K562 (cell line): Measurements from ENCODE around the gene TSC22D3. TPM values are rescaled to one million over a fixed set of nuclear protein-coding genes. Genes with fewer than 3 reads are reported as not detected.

Experiments used
- ATAC-seq: fragments of 200-7000 bp; cut with Tn5 transposase; 3 replicates; pipeline ENCODE4 v1.9.1; 2020; ENCODE audit warnings: moderate library complexity
- BruUV-seq: library from RNA; stranded (reverse); fragments of 400-500 nt; replicated peaks from 2 replicates; lab custom pipeline; 2021; lab: Mats Ljungman, UMichigan
- CTCF ChIA-PET: fragments of 300-600 bp; formaldehyde crosslinking; extraction: SDS; loops from one replicate; lab custom pipeline; 2021; ENCODE audit warnings: low intra/inter-chr PET ratio; lab: Yijun Ruan, JAX
- POLR2A ChIA-PET: fragments of 300-600, 350-650 bp; sonication (Branson Sonifier 250); formaldehyde crosslinking; extraction: SDS; loops from one replicate; lab custom pipeline; 2021; ENCODE audit warnings: antibody characterized with exemption, inconsistent platforms; lab: Yijun Ruan, JAX
- DNase-seq, 4 experiments: peaks; one replicate each; pipeline versions ENCODE4 v3.0.0 to v3.0.0-alpha.2; 2011 to 2018; ENCODE audit warnings: low spot score in 3 of 4, mixed read lengths in 3 of 4; ENCODE audit errors: extremely low read depth in 1 of 4
- FAIRE-seq: peaks from 2 replicates; lab custom pipeline; 2011; peaks lifted over from hg19 to GRCh38; lab: Jason Lieb, UNC
- H2AFZ ChIP-seq: 2 replicates; pipeline ENCODE4 v1.6.0; 2011; ENCODE audit warnings: low read depth, low read length, control low read depth, inconsistent platforms
- H3K27ac ChIP-seq: fragments of 200-600 bp; 3 replicates; pipeline ENCODE4 v1.8.0; 2011; ENCODE audit warnings: low read depth, mild to moderate bottlenecking, control low read depth, inconsistent platforms, low read length, moderate library complexity, mixed read lengths; ENCODE audit errors: extremely low read depth
- H3K27me3 ChIP-seq, 2 experiments: fragments of 300-600 bp in 1 of 2; 2 replicates in 1 of 2; 3 replicates in 1 of 2; pipeline versions ENCODE4 v1.6.0 to v1.8.0; 2011; ENCODE audit warnings: inconsistent platforms in 2 of 2, low read length in 2 of 2, mild to moderate bottlenecking in 1 of 2, mixed read lengths in 1 of 2, moderate library complexity in 1 of 2; ENCODE audit not compliant: control insufficient read depth in 2 of 2, insufficient read depth in 2 of 2
- H3K36me3 ChIP-seq: fragments of 300-600 bp; 3 replicates; pipeline ENCODE4 v1.8.0; 2011; ENCODE audit warnings: mild to moderate bottlenecking, low read length, inconsistent platforms; ENCODE audit not compliant: control insufficient read depth, insufficient read depth
- H3K4me1 ChIP-seq, 2 experiments: fragments of 200-600 bp in 1 of 2; replicated peaks in 1 of 2; 2 replicates in 1 of 2; 3 replicates in 1 of 2; pipeline versions ENCODE4 v1.5.1 to v1.8.0; 2011; ENCODE audit warnings: inconsistent platforms in 2 of 2, low read length in 2 of 2, mild to moderate bottlenecking in 1 of 2, mixed read lengths in 1 of 2, moderate library complexity in 1 of 2; ENCODE audit not compliant: control insufficient read depth in 2 of 2, insufficient read depth in 2 of 2
- H3K4me2 ChIP-seq: 2 replicates; pipeline ENCODE4 v1.6.1; 2011; ENCODE audit warnings: low read length, control low read depth, inconsistent platforms, mixed read lengths; ENCODE audit not compliant: insufficient read depth
- H3K4me3 ChIP-seq: fragments of 200-600 bp; sonication (generic), shearing (Covaris generic); 2 replicates; pipeline ENCODE4 v1.5.1; 2016; ENCODE audit warnings: control low read depth, inconsistent platforms
- H3K79me2 ChIP-seq: fragments of 200-600 bp; 3 replicates; pipeline ENCODE4 v1.8.0; 2011; ENCODE audit warnings: low read length, inconsistent platforms; ENCODE audit not compliant: control insufficient read depth, insufficient read depth
- H3K9ac ChIP-seq, 2 experiments: 2 replicates each; pipeline versions ENCODE4 v1.6.0 to v1.6.1; 2011; ENCODE audit warnings: low read depth in 2 of 2, low read length in 2 of 2, control low read depth in 1 of 2, inconsistent platforms in 1 of 2, mild to moderate bottlenecking in 1 of 2, mixed read lengths in 1 of 2; ENCODE audit not compliant: insufficient read depth in 1 of 2
- H3K9me1 ChIP-seq: one replicate; pipeline ENCODE4 v1.6.0; 2011; ENCODE audit warnings: inconsistent platforms, mild to moderate bottlenecking, low read length, moderate library complexity; ENCODE audit not compliant: control insufficient read depth, insufficient read depth
- H3K9me3 ChIP-seq: replicated peaks from 2 replicates; pipeline ENCODE4 v1.5.1; 2011; ENCODE audit warnings: low read depth, low read length, inconsistent platforms; ENCODE audit not compliant: control insufficient read depth, insufficient read depth
- H4K20me1 ChIP-seq: replicated peaks from 2 replicates; pipeline ENCODE4 v1.6.1; 2011; ENCODE audit warnings: low read length, inconsistent platforms, mixed read lengths; ENCODE audit not compliant: control insufficient read depth, insufficient read depth
- ARNT ChIP-seq, 2 experiments: fragments of 450-650 bp; IDR thresholded peaks; 2 replicates each; pipeline ENCODE4 v1.6.1; 2016; ENCODE audit warnings: mild to moderate bottlenecking in 1 of 2
- GTF2E2 ChIP-seq: fragments of 200-800 bp; sonication (Bioruptor generic); IDR thresholded peaks from 2 replicates; pipeline ENCODE4 v1.6.1; 2016; ENCODE audit warnings: missing genetic modification characterization, missing compliant biosample characterization
- HDAC2 ChIP-seq: fragments of 450-650 bp; IDR thresholded peaks from 2 replicates; pipeline ENCODE4 v1.6.1; 2016; ENCODE audit warnings: mild to moderate bottlenecking
- PML ChIP-seq: IDR thresholded peaks from 2 replicates; pipeline ENCODE4 v1.6.1; 2012; ENCODE audit warnings: low read length, inconsistent platforms
- WGBS: fragments of 100-300 bp; shearing (Covaris generic); methylation state at CpG from one replicate; pipeline ENCODE4 v1.1.6; 2016; ENCODE audit warnings: low coverage, mixed read lengths; ENCODE audit not compliant: insufficient coverage; ENCODE audit errors: missing lambda C conversion rate; 5-methylcytosine and 5-hydroxymethylcytosine counted together
- in situ Hi-C: fragments of 300-500 bp; cut with MboI; formaldehyde crosslinking; loops from 4 replicates; pipeline ENCODE4 v1.15.0; 2018; ENCODE audit warnings: inconsistent platforms, mixed read lengths
- intact Hi-C: fragments of 100-400 bp; cut with micrococcal nuclease; formaldehyde crosslinking; loops from 2 replicates; pipeline ENCODE4 v1.14.2; 2022
- polyA plus RNA-seq, 8 experiments: library from polyadenylated mRNA; depleted of rRNA in 4 of 8; stranded (reverse) in 5 of 8; unstranded in 3 of 8; fragments of >200 nt; fragmentation: Nextera tagmentation in 2 of 8; fragmentation: Illumina TruSeq in 1 of 8; extraction: Ambion mirVana in 2 of 8; extraction: Trizol in 1 of 8; gene quantifications; 2 replicates each; pipeline versions ENCODE4 v1.2.1 to v1.2.3, GENCODE V29; 2011 to 2014; ENCODE audit warnings: inconsistent platforms in 1 of 8, missing spikeins in 1 of 8
- total RNA-seq, 7 experiments: library from RNA; depleted of rRNA in 6 of 7; stranded (reverse); fragments of >200 nt in 6 of 7; fragmentation: Illumina TruSeq in 2 of 7; extraction: Trizol in 2 of 7; gene quantifications; 2 replicates each; pipeline versions ENCODE4 v1.2.1 to v1.2.3, GENCODE V29; 2011 to 2021; ENCODE audit warnings: low replicate concordance in 1 of 7
- TF ChIP-seq, protein P1 (sequence below), 2 experiments: fragments of 200-800 bp in 1 of 2; sonication (Bioruptor generic) in 1 of 2; sonication (generic) in 1 of 2; formaldehyde crosslinking in 1 of 2; IDR thresholded peaks in 1 of 2; conservative IDR thresholded peaks in 1 of 2; 2 replicates each; pipeline versions ENCODE4 v1.5.0 to v1.6.1; 2016 to 2020; ENCODE audit warnings: missing compliant biosample characterization in 1 of 2, missing genetic modification characterization in 1 of 2, missing genetic modification reagents in 1 of 2
- TF ChIP-seq, protein P2 (sequence below): sonication (generic); formaldehyde crosslinking; IDR thresholded peaks from 2 replicates; pipeline ENCODE4 v1.8.0; 2022; ENCODE audit warnings: mild to moderate bottlenecking, missing genetic modification reagents
- TF ChIP-seq, protein P3 (sequence below): sonication (generic); formaldehyde crosslinking; IDR thresholded peaks from 2 replicates; pipeline ENCODE4 v1.8.1; 2023; ENCODE audit warnings: missing genetic modification reagents, mild to moderate bottlenecking, borderline replicate concordance
- TF ChIP-seq, protein P4 (sequence below): fragments of 250-450 bp; sonication (Bioruptor Pico); IDR thresholded peaks from 2 replicates; pipeline ENCODE4 v1.8.0; 2022; ENCODE audit warnings: inconsistent platforms

The TSC22D3 gene
- total and polyA plus RNA-seq, 9 of the 15 experiments (the other 6 are each of a cell fraction or from before 2014, with no cell fraction given), result 0.48 to 3.0 (median 0.87) TPM

DNA sequence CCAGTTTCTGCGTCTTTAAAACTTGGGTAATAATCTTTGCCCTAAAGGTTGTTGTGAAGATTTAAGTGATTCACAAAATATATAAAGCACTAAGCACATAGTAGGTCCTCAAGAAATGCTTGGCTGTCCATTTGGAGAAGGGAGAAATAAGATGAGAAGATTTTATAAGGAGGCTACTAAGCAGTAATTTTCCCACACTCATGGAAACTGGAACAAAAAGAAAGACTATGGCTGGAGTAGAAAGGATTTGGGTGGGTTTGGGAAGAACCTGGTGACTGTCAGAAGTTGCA is 100.3 kb downstream of the TSC22D3 start (continued):
- TF ChIP-seq, protein P1, sequence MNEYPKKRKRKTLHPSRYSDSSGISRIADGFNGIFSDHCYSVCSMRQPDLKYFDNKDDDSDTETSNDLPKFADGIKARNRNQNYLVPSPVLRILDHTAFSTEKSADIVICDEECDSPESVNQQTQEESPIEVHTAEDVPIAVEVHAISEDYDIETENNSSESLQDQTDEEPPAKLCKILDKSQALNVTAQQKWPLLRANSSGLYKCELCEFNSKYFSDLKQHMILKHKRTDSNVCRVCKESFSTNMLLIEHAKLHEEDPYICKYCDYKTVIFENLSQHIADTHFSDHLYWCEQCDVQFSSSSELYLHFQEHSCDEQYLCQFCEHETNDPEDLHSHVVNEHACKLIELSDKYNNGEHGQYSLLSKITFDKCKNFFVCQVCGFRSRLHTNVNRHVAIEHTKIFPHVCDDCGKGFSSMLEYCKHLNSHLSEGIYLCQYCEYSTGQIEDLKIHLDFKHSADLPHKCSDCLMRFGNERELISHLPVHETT (CRISPR knock-in tag; conservative IDR thresholded peaks at IDR 0.05 in 1 of 2, IDR thresholded peaks at IDR 0.05 in 1 of 2), result no peak
- TF ChIP-seq, protein P2, sequence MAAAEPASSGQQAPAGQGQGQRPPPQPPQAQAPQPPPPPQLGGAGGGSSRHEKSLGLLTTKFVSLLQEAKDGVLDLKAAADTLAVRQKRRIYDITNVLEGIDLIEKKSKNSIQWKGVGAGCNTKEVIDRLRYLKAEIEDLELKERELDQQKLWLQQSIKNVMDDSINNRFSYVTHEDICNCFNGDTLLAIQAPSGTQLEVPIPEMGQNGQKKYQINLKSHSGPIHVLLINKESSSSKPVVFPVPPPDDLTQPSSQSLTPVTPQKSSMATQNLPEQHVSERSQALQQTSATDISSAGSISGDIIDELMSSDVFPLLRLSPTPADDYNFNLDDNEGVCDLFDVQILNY (CRISPR knock-in tag), result no peak

DNA sequence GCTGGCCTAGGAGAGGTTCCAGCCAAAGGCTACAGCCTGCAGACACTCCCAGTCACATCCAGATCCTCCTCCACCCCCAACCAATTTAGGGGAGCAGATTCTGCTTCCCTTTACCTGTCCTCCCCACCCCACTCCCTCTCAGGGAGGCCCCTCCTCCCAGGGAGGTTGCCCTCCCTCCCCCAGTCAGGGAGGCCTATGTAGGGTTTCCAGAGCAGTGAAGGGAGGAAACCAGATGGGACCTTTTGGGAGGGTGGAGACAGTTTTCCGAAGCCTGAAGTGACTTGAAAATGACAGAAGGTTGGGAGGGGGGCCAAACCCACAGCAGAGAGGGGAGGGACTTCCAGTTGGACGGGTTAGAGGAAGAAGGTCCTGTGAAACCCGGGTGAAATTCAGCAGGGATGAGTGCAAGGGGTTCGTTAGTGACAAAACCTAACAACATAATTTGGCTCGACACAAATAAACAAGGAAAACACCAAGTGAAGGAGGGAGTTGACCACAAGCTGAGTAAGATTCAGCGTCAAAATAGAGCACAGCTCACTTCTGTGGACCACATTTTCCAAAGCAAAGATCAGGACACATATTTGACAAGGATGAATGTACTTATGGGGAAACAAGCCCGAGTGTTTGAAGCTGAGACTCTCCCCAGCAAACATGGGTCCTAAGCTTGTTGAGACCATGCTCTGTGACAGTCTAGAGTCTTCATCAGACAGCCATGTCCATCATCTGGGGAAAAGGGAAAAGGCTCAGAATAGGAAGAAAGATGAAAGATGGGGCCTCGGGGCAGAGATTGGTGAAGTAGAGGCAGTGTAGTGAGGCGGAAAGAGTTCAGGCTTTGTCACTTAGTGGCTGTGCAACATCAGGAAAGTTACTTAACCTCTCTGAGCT is 100.9 kb downstream of the TSC22D3 start:
- Histone ChIP-seq H3K27ac (peak overlapping the region; percentile 59; the same call in 2 of the 3 replicates), H3K4me1 (peaks cover 26 to 39% of the 10 kb centered on the region in 2 experiments; a peak in 4 of 5 replicates), H3K9me1 (no peaks in the 10 kb centered on the region), H3K9ac (peak overlapping the region; percentile 47 to 52; a peak in 3 of 4 replicates), H4K20me1 (no peaks in the 10 kb centered on the region), H3K4me3 (peak overlapping the region; percentile 5; the same call in 1 of the 2 replicates), H3K9me3 (no peaks in the 10 kb centered on the region), H3K27me3 (no peaks in the 10 kb centered on the region), H2AFZ (0 out of 2 replicates have a peak overlapping the region, but pooled peaks have one; percentile 66), H3K36me3 (no peaks in the 10 kb centered on the region), H3K4me2 (peak overlapping the region; percentile 75), H3K79me2 (peaks cover 19% of the 10 kb centered on the region)
- FAIRE-seq (peak; percentile 85), DNase-seq (peak; percentile 31 to 76 (median 35)), ATAC-seq (peak; percentile 58)
- intact Hi-C loops, result loop anchor here (1.0 to 10.0 kb wide), 3 partner anchors 58 to 400 kb away; no protein-coding TSS in a partner anchor
- ChIA-PET CTCF (interaction anchor here (2.3 kb wide), 1 partner anchor 44 kb away, joined by 21 read pairs; no protein-coding TSS in a partner anchor), POLR2A (interaction anchor here (0.6 to 1.2 kb wide), 2 partner anchors 10 to 85 kb away, joined by 3 to 5 read pairs; no protein-coding TSS in a partner anchor)
- 21% methylated on average over 7 of the region's 9 CpGs for WGBS
- no TSS peak for BruUV-seq
- in situ Hi-C loops, result loop anchor here (5.0 kb wide), 2 partner anchors 38 to 103 kb away; partner anchors contain the start of genes NCBP2L and TSC22D3
- TF ChIP-seq PML (no peak), ARNT (IDR thresholded peaks at IDR 0.05) (no peak), HDAC2 (peak; percentile 82), GTF2E2 (tag) (no peak)
- TF ChIP-seq, protein P3, sequence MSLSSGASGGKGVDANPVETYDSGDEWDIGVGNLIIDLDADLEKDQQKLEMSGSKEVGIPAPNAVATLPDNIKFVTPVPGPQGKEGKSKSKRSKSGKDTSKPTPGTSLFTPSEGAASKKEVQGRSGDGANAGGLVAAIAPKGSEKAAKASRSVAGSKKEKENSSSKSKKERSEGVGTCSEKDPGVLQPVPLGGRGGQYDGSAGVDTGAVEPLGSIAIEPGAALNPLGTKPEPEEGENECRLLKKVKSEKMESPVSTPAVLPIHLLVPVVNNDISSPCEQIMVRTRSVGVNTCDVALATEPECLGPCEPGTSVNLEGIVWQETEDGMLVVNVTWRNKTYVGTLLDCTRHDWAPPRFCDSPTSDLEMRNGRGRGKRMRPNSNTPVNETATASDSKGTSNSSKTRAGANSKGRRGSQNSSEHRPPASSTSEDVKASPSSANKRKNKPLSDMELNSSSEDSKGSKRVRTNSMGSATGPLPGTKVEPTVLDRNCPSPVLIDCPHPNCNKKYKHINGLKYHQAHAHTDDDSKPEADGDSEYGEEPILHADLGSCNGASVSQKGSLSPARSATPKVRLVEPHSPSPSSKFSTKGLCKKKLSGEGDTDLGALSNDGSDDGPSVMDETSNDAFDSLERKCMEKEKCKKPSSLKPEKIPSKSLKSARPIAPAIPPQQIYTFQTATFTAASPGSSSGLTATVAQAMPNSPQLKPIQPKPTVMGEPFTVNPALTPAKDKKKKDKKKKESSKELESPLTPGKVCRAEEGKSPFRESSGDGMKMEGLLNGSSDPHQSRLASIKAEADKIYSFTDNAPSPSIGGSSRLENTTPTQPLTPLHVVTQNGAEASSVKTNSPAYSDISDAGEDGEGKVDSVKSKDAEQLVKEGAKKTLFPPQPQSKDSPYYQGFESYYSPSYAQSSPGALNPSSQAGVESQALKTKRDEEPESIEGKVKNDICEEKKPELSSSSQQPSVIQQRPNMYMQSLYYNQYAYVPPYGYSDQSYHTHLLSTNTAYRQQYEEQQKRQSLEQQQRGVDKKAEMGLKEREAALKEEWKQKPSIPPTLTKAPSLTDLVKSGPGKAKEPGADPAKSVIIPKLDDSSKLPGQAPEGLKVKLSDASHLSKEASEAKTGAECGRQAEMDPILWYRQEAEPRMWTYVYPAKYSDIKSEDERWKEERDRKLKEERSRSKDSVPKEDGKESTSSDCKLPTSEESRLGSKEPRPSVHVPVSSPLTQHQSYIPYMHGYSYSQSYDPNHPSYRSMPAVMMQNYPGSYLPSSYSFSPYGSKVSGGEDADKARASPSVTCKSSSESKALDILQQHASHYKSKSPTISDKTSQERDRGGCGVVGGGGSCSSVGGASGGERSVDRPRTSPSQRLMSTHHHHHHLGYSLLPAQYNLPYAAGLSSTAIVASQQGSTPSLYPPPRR (CRISPR knock-in tag), result no peak
- TF ChIP-seq, protein P4, sequence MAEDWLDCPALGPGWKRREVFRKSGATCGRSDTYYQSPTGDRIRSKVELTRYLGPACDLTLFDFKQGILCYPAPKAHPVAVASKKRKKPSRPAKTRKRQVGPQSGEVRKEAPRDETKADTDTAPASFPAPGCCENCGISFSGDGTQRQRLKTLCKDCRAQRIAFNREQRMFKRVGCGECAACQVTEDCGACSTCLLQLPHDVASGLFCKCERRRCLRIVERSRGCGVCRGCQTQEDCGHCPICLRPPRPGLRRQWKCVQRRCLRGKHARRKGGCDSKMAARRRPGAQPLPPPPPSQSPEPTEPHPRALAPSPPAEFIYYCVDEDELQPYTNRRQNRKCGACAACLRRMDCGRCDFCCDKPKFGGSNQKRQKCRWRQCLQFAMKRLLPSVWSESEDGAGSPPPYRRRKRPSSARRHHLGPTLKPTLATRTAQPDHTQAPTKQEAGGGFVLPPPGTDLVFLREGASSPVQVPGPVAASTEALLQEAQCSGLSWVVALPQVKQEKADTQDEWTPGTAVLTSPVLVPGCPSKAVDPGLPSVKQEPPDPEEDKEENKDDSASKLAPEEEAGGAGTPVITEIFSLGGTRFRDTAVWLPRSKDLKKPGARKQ (CRISPR knock-in tag), result no peak
